ENCODE results near the gene FAM107B.
A peak's percentile ranks its signal among the peaks of the same experiment; 100 is the strongest.

FAM107B gene

GRCh38 chr10:14571866-14572507 is 202.7 kb downstream of the FAM107B start:
- no peak for DNase-seq

GRCh38 chr10:14570800-14571199 is 203.9 kb downstream of the FAM107B start:
- DNase-seq: no peak

- no peak for DNase-seq
Observed at GRCh38 chr10:14569274-14570060, 205.2 kb downstream of the FAM107B start.

DNA sequence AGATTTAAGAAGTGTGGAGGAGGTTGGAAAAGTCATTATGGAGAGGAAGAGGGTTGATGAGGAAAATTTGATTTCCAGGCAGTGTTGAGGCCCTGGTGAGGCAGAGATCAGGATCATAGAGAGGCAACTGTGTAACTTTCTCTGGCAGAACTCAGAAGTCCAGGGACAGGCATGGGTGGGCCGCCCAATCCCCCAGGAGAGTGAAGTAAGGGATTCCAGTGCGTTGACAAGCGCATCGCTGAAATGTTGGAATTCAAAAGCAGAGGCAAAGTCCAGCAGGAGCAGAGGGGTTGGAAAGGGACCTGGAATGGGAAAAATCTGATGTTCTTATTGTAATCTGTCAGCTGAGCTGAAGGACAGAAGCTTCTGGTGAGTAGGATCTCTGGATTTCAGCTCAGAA is 207.3 kb downstream of the FAM107B start:
- no peak for DNase-seq

GRCh38 chr10:14566498-14566897 is 208.2 kb downstream of the FAM107B start:
- DNase-seq: no peak

- DNase-seq: no peak
Observed at GRCh38 chr10:14565199-14565598, 209.5 kb downstream of the FAM107B start.

GRCh38 chr10:14564268-14564744 is 210.4 kb downstream of the FAM107B start:
- DNase-seq: no peak

DNA sequence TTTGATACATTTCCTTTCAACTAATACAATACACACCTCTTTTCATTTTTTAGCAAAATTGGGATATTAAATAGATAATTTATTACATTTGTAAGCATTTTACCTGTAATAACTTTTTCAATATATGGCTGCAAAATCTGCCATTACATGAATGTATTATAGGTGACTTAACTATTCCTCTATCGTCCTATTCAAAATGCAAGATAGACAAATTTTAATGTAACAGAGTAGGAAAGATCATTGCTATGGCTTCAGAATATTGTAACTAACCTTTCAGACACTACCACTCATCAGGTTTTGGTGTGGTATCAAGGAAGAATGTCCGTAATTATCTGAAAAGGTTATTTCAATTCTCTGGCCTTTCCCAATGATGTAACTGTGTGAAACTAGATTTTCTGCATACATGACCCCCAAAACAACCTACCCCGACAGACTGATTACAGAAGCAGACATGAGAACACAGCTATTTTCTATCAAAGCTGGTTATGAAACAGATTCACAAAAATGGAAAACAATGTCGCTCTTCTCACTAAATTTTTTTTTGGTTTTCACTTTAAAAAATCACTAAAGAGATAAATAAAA is 211.2 kb downstream of the FAM107B start:
- DNase-seq: no peak

DNA sequence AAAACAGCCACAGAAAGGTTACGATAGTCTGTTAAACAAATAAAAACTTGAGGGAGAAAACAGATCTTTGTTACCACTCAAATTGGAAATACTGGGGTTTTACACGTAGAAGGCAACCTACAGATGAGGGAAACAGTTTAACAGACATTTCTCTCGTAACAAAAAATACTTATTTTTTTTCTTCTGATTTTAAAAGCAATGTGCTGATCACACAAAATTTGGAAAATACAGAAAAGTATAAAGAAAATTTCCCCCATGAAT is 211.7 kb downstream of the FAM107B start:
- DNase-seq: no peak

- no peak for DNase-seq
Observed at GRCh38 chr10:14562218-14563075, 212.2 kb downstream of the FAM107B start.

- peak; percentile 24 for DNase-seq
Observed at GRCh38 chr10:14560791-14561765, 213.6 kb downstream of the FAM107B start.

DNA sequence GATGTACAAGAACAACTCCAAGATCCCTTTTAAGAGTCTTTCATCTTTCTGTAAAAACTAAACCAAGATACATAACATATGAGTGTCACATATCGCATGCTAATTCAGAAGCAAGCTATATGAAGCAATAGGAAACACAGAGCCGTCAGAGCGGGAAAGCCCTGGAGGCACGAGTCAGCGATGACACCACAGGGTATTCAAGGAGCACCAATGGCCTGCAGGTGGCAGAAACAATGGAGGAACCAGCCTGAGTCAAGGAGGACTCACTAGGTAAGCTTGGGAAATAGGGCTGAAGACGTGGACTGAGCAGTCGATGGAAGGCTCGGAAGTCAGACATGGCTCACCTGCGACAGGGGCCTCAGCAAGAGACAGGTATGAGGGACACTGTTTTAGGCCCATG is 214.4 kb downstream of the FAM107B start:
- no peak for DNase-seq

- no peak for DNase-seq
Observed at GRCh38 chr10:14558025-14558424, 216.7 kb downstream of the FAM107B start.

DNA sequence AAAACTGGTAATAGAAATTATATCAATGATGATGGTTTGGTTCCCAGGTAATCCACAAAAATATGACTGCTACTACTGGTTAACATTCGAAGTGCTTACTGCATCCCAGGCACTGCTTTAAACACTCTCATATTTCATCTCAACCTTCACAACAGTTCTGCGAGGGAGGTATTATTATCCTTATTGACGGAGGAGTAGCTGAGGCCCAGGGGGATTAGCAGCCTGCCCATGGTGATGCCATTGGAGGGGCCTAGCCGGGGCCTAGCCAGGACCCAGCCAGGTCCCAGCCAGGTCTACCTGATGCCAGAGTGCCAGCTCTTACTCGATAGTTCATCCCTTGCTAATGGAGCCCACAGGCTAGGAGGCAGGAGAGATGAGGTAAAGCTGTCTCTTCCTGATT is 217.1 kb downstream of the FAM107B start:
- peak; percentile 5 for DNase-seq

GRCh38 chr10:14556285-14556956 is 218.3 kb downstream of the FAM107B start:
- no peak for DNase-seq

GRCh38 chr10:14555807-14556206 is 218.9 kb downstream of the FAM107B start:
- no peak for DNase-seq

DNA sequence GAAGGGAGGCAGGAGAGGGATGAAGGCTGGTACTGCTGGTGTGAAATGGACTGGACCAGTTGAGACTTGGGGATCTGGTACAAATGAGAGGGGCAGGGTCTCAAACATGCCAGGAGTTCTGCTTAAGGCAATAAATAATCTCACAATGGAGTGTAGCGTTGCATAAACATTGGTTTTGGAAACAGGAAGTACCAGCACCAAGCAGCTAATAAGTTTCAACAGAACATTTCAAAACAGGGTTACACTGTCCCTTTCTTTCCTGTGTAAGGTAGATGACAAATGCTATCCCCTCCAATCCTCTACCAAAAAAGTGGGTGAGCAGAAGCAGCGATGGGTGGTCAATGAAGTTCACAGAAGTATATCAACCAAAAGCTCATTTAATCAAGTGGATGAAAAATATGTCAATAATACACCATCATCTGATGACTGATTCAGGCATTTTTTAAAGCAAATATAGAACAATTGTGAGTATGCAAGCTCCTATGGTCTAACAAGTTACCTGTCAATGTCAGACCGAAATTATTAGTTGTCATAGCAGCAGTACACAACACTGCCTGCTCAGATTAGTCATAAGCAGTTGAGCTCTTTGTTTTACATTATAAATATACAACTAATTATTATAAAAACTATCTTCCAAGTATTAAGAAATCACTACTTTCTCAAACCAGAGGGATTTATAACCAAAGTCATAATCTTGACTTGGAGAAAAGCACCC is 220.0 kb downstream of the FAM107B start:
- DNase-seq: no peak

GRCh38 chr10:14554091-14554490 is 220.6 kb downstream of the FAM107B start:
- peak; percentile 56 for DNase-seq

DNA sequence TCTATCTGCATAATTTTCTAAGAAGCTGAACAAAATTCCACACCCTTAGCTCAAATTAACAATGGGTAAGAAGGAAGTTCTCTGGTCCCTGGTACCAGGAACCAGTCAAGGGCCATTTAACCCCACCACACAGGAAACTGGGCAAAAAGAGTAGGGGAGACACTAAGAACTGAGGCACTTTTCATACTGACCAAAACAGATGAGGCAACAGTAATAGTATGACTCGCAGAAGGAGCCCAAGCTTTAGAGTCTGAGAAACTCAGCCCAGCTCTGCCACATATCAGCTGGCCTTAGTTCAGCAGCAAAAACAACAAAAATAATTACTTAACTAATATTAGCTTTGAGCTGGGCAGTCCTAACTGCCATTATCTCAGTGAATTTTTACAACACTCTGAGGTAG is 221.2 kb downstream of the FAM107B start:
- DNase-seq: no peak

DNA sequence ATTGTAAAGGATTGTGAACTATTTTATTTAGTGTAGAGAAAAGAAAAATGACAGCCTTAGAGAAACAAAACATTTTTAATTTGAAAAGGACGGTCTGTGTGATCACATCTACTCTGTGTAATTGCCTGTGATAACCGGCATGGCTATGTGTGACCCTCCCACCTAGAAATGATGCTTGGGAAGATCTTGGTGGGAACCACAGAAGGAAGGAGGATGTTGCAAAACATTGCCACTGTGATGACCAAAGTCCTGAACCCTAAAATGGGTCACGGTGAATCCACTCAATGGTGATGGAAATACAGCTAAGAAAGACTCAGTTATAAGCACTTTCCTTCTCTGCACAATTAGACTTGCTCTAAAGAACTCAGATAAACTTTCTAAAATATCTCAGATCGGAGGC is 222.7 kb downstream of the FAM107B start:
- no peak for DNase-seq

DNA sequence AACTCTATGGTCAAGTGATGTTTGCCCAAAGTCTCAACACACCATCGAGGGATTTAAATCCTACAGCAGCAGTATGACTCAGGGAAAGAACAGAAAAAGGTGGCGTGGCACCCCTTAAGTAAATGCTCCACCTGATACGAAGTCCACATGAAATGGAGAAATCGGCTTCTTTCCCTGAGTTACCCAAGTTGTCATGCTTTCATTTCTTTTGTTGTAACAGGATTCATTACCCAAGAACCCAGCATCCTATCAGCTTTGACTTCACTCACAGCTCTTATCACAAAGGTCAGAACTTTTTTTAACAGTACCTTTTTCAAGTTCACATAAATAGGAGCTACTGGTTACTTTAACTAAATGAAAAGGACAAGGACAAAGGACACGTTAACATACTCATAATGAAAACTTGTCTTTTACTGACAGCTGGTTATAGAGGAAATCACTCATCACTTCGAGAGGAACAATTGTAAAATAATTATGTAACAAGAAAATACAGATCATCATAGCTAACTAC is 224.2 kb downstream of the FAM107B start:
- no peak for DNase-seq
